CD4-positive, alpha-beta T cell (primary cell): ENCODE results near the gene BRPF3. TPM values are rescaled to one million over a fixed set of nuclear protein-coding genes. Genes with fewer than 3 reads are reported as not detected.

Source experiments
- ATAC-seq: fragments of 200-7000 bp; cut with Tn5 transposase; one replicate; pipeline ENCODE4 v1.10.0; 2022; ENCODE audit warnings: mild to moderate bottlenecking; ENCODE audit not compliant: poor library complexity
- CTCF ChIA-PET: fragments of 350-600 bp; sonication (Branson Sonifier 250); formaldehyde crosslinking; loops from one replicate; lab custom pipeline; 2021; ENCODE audit warnings: antibody characterized with exemption, inconsistent platforms; lab: Charles Lee
- POLR2A ChIA-PET: fragments of 350-600 bp; sonication (Branson Sonifier 250); formaldehyde crosslinking; loops from one replicate; lab custom pipeline; 2021; ENCODE audit warnings: antibody characterized with exemption, inconsistent platforms; lab: Charles Lee
- DNase-seq, 14 experiments: peaks; one replicate each; pipeline ENCODE4 v3.0.0-alpha.2; 2013 to 2020; ENCODE audit warnings: mixed read lengths in 2 of 14
- H3K27ac ChIP-seq, 2 donors: one replicate each; pipeline versions ENCODE4 v1.5.1 to v1.7.0; 2013; ENCODE audit warnings: low read length in 2 of 2, low read depth in 1 of 2, mild to moderate bottlenecking in 1 of 2
- H3K27me3 ChIP-seq, 2 experiments: 1 replicate in 1 of 2; 2 replicates in 1 of 2; pipeline versions ENCODE4 v1.6.1 to v1.7.0; 2013; ENCODE audit warnings: low read length in 2 of 2, control low read depth in 1 of 2, mild to moderate bottlenecking in 1 of 2, moderate library complexity in 1 of 2; ENCODE audit not compliant: insufficient read depth in 2 of 2, control insufficient read depth in 1 of 2
- H3K36me3 ChIP-seq: one replicate; pipeline ENCODE4 v1.6.1; 2013; ENCODE audit warnings: low read length, control low read depth; ENCODE audit not compliant: insufficient read depth
- H3K4me1 ChIP-seq: one replicate; pipeline ENCODE4 v1.6.1; 2013; ENCODE audit warnings: low read length, control low read depth; ENCODE audit not compliant: insufficient read depth
- H3K4me3 ChIP-seq: one replicate; pipeline ENCODE4 v1.5.1; 2013; ENCODE audit warnings: mild to moderate bottlenecking, low read length, moderate library complexity
- H3K9me3 ChIP-seq, 2 experiments: 1 replicate in 1 of 2; 2 replicates in 1 of 2; pipeline versions ENCODE4 v1.6.1 to v1.7.0; 2013; ENCODE audit warnings: low read length in 2 of 2, mild to moderate bottlenecking in 2 of 2, control low read depth in 1 of 2, moderate library complexity in 1 of 2; ENCODE audit not compliant: control insufficient read depth in 1 of 2, insufficient read depth in 1 of 2
- H3K27ac Mint-ChIP-seq: one replicate; pipeline ENCODE4 v1.8.0; 2020; ENCODE audit warnings: mixed read lengths
- H3K27me3 Mint-ChIP-seq: one replicate; pipeline ENCODE4 v1.8.0; 2021; ENCODE audit warnings: mixed read lengths
- H3K36me3 Mint-ChIP-seq: one replicate; pipeline ENCODE4 v1.8.0; 2021; ENCODE audit warnings: low read depth, mixed read lengths
- H3K4me1 Mint-ChIP-seq: one replicate; pipeline ENCODE4 v1.8.0; 2021; ENCODE audit warnings: low read depth, mixed read lengths
- H3K4me3 Mint-ChIP-seq: one replicate; pipeline ENCODE4 v1.8.0; 2020; ENCODE audit warnings: mild to moderate bottlenecking, mixed read lengths
- H3K9me3 Mint-ChIP-seq: one replicate; pipeline ENCODE4 v1.8.0; 2020; ENCODE audit warnings: mixed read lengths
- CTCF ChIP-seq: fragments of 200-600 bp; IDR thresholded peaks from one replicate; pipeline ENCODE4 v1.8.0; 2022; ENCODE audit warnings: antibody characterized with exemption, mild to moderate bottlenecking
- intact Hi-C, 2 experiments: fragments of 100-400 bp; cut with DNase I in 1 of 2; cut with micrococcal nuclease in 1 of 2; formaldehyde crosslinking; loops; one replicate each; pipeline versions ENCODE4 v1.15.1 to v1.9.0; 2023 to 2025; cut with DNase I, micrococcal nuclease
- total RNA-seq, 174 experiments: library from RNA in 2 of 174; stranded (reverse) in 2 of 174; gene quantifications; one replicate each; pipeline ENCODE4 v1.2.3 and lab custom pipeline; 2021 to 2026

BRPF3 gene
- total RNA-seq, 2 experiments from 2014 or later = 39.0 to 41.6 TPM

- intact Hi-C loops = no loop called here
- no peaks in the 10 kb centered on the region for H3K9me3 Mint-ChIP-seq
- Histone ChIP-seq H3K9me3 (no peaks in the 10 kb centered on the region), H3K4me3 (no peak overlapping the region), H3K4me1 (peaks cover 5% of the 10 kb centered on the region), H3K27me3 (no peaks in the 10 kb centered on the region), H3K27ac (no peak overlapping the region), H3K36me3 (no peaks in the 10 kb centered on the region)
- no peak overlapping the region for H3K4me3 Mint-ChIP-seq
- peak in 4 of 14 experiments; percentile 6 to 31 (median 14) for DNase-seq
- H3K27me3 Mint-ChIP-seq = no peaks in the 10 kb centered on the region
- TF ChIP-seq CTCF = no peak
- no peak overlapping the region for H3K27ac Mint-ChIP-seq
- POLR2A ChIA-PET = no interaction called here
- H3K36me3 Mint-ChIP-seq = no peaks in the 10 kb centered on the region
- ATAC-seq = peak; percentile 32
- CTCF ChIA-PET = no interaction called here
- peaks cover 17% of the 10 kb centered on the region for H3K4me1 Mint-ChIP-seq
Measured at GRCh38 chr6:36245572-36246061, 49.1 kb downstream of the BRPF3 start.

GRCh38 chr6:36246506-36247268, 50.1 kb downstream of the BRPF3 start:
- ATAC-seq = no peak
- Histone ChIP-seq H3K27me3 (no peaks in the 10 kb centered on the region), H3K36me3 (no peaks in the 10 kb centered on the region), H3K4me3 (no peak overlapping the region), H3K4me1 (peaks cover 5% of the 10 kb centered on the region), H3K9me3 (no peaks in the 10 kb centered on the region), H3K27ac (no peak overlapping the region)
- Mint-ChIP-seq H3K36me3 (no peaks in the 10 kb centered on the region), H3K27me3 (no peaks in the 10 kb centered on the region), H3K4me1 (peaks cover 14% of the 10 kb centered on the region), H3K27ac (no peak overlapping the region), H3K9me3 (no peaks in the 10 kb centered on the region), H3K4me3 (no peak overlapping the region)
- DNase-seq = peak in 1 of 14 experiments; percentile 14
- TF ChIP-seq CTCF = no peak
- ChIA-PET POLR2A (no interaction called here), CTCF (no interaction called here)
- intact Hi-C loops = no loop called here

- Histone ChIP-seq H3K27ac (no peak overlapping the region), H3K9me3 (no peaks in the 10 kb centered on the region), H3K4me3 (no peak overlapping the region), H3K4me1 (peaks cover 5% of the 10 kb centered on the region), H3K27me3 (no peaks in the 10 kb centered on the region), H3K36me3 (no peaks in the 10 kb centered on the region)
- TF ChIP-seq CTCF = no peak
- Mint-ChIP-seq H3K9me3 (no peaks in the 10 kb centered on the region), H3K27me3 (no peaks in the 10 kb centered on the region), H3K36me3 (no peaks in the 10 kb centered on the region), H3K4me3 (no peak overlapping the region), H3K27ac (no peak overlapping the region), H3K4me1 (peaks cover 8% of the 10 kb centered on the region)
- ChIA-PET POLR2A (no interaction called here), CTCF (no interaction called here)
- DNase-seq = no peak
- intact Hi-C loops = no loop called here
- no peak for ATAC-seq
Measured at GRCh38 chr6:36247693-36248092, 51.1 kb downstream of the BRPF3 start.
